SHP77 (cell line): Measurements from ENCODE around the gene HEATR1.
A peak's percentile ranks its signal among the peaks of the same experiment; 100 is the strongest.
"Not testable (repeated sequence)": the region's sequence is repeated elsewhere in the genome, so short reads cannot be mapped to it uniquely, and the experiment has no call there.

Experiments used
- DNase-seq, 2 experiments: peaks; one replicate each; lab custom pipeline; 2025; lab: John Stamatoyannopoulos, UW

HEATR1 gene

DNA sequence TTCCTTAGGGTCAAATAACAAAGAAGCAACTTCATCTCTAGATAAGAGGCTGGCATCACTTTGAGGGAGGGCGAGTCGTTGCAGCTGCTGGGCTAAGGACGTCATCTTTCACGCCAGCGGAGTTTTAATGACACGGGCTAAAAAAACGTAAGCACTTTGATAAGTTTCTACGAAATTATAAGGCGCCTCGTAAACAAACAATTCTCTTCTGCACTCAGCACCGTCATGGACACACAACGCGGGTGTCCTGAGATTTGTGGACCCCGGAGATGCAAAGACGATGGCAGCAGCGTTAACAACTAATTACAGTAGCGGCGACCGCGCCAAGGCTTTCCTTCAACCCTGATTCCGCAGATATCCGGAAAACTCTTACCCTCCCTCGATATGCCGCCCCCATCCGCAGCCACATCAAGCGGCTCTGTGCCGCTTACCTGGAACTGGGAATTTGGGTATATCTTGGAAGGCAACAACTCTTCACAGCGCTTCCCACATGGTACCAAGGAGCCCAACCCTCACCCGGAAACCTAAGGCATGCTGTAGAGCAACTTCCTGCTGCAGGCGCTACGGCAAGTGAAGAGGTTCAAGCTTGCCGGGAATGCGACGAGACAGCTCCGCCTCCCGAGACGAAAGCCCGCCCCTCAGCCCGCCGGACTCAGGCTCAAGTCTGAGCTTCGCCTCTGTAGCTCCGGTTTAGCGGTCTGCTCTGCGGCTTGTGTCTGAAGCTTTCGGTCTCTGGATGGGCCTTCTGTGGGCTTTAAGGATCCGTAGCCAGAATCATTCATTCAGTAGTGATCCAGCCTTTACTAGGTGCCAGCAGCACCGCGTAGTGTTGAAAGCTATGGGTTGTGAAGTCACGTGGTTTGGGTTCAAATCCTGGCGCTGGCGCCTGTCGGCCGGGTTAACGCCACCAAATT lies at the start of gene HEATR1:
HEATR1 (minus strand) TSS at position 526 of the 914 bp plus-strand sequence; CDS start at position 105, 421 bp downstream.
- peak; percentile 89 to 94 for DNase-seq

DNA sequence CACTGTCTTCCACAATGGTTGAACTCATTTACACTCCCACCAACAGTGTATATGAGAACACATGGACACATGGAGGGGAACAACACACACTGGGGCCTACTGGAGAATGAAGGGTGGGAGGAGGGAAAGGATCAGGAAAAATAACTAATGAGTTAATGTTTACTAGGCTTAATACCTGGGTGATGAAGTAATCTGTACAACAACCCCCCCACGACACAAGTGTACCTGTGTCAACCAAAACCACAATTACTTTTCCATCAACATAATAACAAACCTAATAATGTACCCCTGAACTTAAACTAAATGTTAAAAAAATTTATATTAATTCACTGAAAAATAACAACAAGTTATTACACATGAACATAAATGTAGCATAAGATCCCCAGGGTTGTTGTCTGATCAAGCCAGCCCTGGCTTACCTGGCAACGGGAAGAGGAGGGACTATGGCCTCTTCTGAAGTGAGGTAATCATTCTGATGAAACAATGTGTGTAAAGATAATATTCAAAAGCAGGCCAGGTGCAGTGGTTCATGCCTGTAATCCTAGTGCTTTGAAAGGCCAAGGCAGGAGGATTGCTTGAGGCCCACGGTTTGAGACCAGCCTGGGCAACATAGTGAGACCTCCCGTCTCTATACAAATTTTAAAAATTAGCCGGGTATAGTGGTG lies 40.8 kb upstream of the HEATR1 start:
- no peak for DNase-seq

DNA sequence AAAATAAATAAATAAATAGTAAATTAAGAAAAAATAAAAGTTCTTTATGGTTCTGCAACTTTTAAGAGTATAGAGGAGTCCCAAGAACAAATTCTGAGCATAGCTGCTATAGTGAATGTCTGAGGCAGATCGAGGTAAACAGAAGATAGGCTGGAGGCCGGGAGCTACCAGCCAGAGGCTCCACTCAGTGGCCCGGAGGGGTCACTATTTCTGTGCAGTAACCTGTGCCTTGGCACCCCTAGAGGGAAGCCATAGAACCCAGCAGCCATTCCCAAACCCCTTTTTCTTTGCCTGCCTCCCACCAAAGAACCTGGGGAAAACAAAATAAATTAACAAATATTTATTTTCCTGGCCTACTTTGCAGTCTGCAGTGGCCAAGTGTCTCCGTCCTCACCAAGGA lies 38.4 kb upstream of the HEATR1 start:
- DNase-seq: no peak

- peak; percentile 40 to 59 for DNase-seq
Measured at GRCh38 chr1:236639686-236640085, 35.4 kb upstream of the HEATR1 start.

DNA sequence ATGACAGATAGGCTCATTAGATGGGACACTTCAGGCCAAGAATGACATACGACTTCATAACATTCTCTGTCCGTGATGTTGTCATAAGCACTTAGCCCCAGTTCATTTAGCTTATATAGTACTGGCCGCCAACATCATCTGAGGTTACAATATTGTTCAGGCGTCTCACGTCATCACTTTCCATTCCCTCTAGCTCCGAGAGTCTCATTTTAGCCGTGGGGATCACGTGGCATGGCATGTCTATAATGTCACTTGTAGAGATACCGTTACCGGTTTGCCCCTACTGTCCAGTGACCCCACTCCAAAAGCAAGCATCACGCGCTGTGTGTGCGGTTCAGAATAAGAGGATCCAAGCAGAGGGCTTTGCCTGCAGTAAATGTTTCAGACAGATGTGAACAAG lies 34.6 kb upstream of the HEATR1 start:
- DNase-seq: peak; percentile 87 to 93

DNA sequence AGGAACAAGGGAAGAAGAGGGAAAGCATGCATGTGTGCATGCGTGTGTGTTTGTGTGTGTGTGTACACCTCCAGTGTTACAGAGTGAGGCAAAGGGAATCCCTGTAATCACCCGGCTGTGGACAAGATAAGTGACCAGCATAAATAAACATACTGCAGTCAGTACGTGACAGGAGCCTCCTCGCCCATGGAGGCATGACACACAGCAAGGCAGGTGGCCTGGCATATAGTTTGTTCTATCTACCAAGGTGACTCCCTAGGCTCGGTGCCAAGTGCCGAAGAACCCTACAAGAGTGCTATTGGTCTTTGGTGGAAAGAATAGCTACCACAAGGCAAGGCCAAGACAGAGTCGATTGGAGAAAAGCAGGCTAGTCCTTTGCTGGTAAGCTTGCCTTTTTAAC lies 31.7 kb upstream of the HEATR1 start:
- DNase-seq: peak in 1 of 2 experiments; percentile 22

DNA sequence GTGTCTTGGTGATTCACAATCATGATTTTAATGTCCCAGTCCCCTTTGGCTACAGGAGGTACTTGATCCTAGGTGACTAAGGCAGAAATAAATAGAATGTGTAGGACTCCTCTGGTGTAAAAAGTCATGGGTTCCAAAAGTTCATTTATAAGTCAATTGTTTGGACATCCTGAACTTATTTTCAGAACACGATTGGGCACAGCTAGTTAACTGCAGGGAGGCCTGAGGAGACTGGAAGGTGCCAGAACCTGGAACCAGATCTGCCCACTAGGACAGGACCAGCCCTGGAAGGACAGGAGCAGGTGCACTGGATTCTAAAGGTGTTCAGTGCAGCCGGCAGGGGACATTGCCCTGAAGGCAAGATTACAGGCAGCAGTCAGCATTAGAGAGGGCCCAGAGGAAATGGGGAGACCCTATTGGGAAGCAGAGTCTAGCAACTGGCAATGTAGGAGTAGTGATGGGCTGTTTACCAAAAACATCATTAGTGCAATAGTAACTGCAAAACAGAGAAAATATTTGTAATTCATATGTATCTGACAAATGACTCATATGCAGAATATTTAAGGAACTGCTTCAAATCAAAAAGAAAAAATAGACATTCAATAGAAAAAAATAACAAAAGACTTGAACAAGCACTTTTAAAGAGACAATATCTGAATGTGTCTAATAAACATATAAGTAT lies 23.6 kb upstream of the HEATR1 start:
- DNase-seq: no peak

GRCh38 chr1:236623371-236624166 lies 19.3 kb upstream of the HEATR1 start:
- no peak for DNase-seq

DNA sequence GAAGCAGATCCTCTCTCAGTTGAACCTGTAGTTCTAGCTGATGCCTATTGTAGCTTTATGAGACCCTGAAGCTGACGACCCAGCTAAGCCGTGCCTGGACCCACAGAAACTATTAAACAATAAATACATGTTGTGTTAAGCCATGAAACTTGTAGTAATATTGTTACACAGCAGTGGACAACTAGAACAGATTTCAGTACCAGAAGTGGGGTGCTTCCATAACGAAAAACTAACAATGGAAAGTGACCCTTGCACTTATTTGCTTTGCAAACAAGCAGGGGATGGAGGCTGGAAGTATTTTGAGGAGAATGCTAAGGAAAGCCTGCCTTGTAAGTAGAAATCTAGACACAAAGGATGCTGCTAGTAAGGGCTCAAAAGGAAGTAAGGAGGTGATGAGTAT lies 18.1 kb upstream of the HEATR1 start:
- DNase-seq: no peak

- no peak for DNase-seq
Measured at GRCh38 chr1:236619398-236619797, 15.1 kb upstream of the HEATR1 start.

DNA sequence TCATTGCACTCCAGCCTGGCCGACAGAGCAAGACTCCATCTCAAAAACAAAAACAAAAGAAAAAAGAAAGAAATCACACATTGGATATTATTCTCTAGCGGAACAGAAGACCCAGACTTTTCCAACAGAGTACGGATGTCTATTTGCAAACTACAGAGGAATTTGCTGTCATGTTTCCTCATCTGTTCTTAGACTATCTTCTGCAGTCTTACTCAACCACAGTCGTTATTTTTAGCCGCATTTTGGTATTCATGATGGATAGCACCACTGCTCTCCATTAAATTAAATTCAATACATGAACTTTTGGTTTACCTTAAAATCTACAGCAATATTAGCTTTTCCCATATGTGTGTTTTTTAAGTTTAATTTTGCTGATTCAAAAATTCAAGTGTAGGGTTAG lies 14.2 kb upstream of the HEATR1 start:
- no peak for DNase-seq

GRCh38 chr1:236615399-236616148 lies 11.3 kb upstream of the HEATR1 start:
- no peak for DNase-seq

DNA sequence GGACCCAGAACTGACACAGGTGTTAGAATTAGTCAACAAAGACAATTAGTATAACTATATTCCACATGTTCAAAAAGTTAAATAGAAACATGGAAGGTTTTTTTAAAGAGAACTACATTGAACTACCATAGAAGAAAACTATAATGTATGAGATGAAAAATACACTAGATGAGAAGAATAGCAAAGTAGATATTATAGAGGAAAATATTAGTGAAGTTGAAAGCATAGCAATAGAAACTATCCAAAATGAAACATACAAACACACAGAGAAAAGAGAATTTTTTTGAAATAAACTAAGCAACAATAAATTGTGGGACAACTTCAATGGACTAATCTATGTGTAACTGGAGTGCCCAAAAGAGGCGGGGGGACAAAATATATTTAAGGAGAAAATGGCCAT lies 8.0 kb upstream of the HEATR1 start:
- no peak for DNase-seq

GRCh38 chr1:236608930-236609726 lies 4.8 kb upstream of the HEATR1 start:
- peak; percentile 46 to 57 for DNase-seq

DNA sequence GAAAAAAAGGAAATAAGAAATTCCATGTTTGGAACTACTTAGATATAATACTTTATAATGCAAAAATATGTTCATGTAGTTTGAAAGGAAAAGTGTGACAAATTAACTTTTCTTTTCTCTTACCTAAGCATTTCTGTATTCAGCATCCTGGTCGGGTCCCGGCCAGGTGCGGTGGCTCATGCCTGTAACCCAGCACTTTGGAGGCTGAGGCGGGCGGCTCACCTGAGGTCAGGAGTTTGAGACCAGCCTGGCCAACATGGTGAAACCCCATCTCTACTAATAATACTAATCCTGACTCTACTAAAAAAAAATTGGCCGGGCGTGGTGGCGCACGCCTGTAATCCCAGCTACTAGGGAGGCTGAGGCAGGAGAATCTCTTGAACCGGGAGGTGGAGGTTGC lies 3.3 kb upstream of the HEATR1 start:
- DNase-seq: not testable (repeated sequence)

GRCh38 chr1:236604905-236605806 lies 840 bp upstream of the HEATR1 start:
- no peak for DNase-seq

- DNase-seq: no peak
Measured at GRCh38 chr1:236602171-236602570, 2.1 kb downstream of the HEATR1 start.

DNA sequence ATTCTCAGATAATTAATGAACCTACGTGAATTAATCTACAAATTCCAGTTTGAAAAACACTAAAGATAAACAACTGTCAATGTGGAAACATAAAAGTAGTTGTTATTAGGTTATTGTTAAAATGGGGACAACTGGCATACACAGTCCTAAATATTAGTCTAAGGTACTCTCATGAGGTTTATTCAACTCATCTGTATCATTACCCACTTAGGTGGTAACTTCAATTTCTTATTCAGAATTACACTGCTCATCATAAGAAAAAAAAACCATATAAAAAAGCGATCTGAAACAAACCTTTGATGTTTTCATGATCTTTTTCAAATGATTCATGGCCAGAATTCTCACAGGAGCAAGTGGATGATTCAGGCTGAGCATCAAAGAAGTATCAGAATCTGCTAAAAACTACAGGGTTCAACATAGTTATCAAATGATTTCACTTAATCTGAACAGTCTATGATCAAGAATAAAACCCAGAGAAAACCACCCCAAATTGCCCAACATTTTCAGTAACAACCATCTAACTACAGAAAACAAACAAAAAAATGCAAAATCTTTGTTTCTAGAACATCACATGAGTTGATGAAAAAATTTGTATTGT lies 13.7 kb downstream of the HEATR1 start:
- DNase-seq: no peak

DNA sequence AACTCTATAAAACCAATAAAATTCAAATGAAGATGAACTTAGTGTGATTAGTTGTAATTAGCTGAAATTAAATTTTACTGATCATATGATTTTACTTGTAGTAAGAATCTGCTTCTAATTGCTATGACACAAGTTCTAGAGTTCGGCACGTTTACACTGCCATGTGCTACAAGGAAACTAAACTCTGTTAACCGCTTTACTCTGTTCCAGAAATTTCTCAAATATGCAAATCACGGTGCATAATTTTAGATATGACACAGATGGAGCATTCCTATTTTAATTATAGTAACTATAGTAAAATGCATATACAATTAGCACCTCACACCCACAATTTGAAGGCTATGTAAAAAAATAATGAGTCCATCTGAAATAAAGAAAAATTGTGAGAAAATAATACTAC lies 14.8 kb downstream of the HEATR1 start:
- DNase-seq: no peak
